Activated CD4-positive, alpha-beta T cell treated with anti-CD3 and anti-CD28 coated beads, Interleukin-2, Interleukin-6, amounts not matched to agents 100 ng/mL and 50 ng/mL, durations not matched to agents 16 hours and 8 hours (primary cell): ENCODE measurements around the gene DHX8.

ENCODE experiments used
- DNase-seq: peaks from one replicate; pipeline ENCODE4 v3.0.0-alpha.2; 2020

Gene DHX8

DNA sequence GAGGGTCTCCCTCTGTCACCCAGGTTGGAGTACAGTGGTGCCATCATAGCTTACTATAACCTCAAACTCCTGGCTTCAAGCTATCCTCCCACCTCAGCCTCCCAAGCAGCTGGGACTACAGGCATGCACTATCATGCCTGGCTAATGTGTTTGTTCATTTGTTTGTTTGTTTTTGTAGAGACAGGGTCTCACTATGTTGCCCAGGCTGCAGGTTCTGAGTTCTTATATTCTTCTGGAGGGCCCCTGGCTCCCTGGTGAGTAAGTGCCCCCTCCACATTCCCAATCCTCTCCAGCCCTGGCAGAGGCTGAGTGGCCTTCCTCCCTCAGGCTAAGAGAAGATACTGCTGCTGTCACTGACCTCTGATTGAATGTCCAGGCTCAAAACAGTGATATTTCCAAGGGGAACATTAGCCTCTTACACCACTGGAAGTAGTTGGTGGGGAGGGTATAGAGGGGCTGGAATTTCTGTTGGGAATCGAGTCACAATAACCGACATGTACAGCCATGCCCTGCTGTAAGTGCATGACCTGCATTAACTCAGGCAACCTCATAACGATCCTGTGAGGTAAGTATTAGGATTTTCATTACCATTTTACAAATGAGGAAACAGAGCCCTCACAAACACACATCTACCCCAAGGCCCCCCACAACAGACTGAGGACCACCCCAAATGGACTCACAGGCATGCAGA is 65.1 kb downstream of the DHX8 start:
- no peak for DNase-seq

- no peak for DNase-seq
These were observed 65.7 kb downstream of the DHX8 start for GRCh38 chr17:43549496-43549895.

GRCh38 chr17:43550754-43551153 is 67.0 kb downstream of the DHX8 start:
- DNase-seq, result no peak

DNA sequence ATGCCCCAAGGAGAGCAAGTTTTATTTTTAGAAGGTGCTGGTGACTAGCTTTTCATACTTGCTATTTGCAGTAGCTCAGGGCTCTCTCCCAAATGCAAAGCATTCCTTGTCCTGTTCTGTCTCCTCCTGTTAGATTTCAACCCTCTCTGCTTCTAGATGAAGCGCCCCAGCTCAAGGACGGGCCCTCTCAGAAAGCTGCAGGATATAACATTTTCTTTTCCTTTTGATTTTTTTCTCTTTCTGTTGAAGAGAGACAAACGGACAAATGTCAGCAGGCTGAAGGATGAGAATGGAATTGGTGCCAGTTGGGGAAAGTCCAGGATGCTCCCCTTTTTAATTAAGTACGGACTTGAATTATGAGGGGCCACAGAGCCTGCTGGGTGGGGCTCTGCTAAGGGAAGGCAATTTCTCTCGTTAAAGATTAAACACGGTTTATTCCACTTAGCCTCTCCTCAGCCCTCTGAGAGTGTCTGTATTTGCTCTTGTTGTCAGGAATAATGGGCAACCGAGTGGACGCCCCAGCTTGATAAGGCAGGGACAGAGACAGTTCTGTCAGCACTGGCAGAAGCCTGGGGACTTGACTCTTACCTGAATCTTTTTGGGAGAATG is 68.6 kb downstream of the DHX8 start:
- DNase-seq, result no peak

DNA sequence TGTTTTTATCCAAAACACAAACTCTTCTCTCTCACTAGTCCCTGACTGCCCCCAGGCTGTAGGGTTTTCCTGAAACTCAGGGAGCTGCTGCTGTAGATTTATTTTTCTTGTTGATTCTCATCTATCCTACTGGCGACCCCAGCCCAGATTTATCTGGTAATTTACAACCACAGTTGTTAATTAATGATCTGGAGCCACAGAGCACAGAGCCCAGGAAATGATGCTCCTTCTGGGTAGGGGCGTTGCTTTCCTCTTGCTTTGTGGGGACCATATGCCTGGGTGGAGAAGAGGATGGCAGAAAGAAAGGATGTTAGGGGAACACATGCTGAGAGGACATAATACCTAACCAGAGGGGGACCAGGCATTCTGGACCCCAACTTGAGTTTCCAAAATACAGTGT is 69.8 kb downstream of the DHX8 start:
- DNase-seq, result no peak

GRCh38 chr17:43554857-43555256 is 71.1 kb downstream of the DHX8 start:
- DNase-seq, result no peak

- peak; percentile 31 for DNase-seq
These were observed 72.5 kb downstream of the DHX8 start for GRCh38 chr17:43556292-43556691.

GRCh38 chr17:43558805-43559160 is 75.0 kb downstream of the DHX8 start:
- DNase-seq, result no peak

DNA sequence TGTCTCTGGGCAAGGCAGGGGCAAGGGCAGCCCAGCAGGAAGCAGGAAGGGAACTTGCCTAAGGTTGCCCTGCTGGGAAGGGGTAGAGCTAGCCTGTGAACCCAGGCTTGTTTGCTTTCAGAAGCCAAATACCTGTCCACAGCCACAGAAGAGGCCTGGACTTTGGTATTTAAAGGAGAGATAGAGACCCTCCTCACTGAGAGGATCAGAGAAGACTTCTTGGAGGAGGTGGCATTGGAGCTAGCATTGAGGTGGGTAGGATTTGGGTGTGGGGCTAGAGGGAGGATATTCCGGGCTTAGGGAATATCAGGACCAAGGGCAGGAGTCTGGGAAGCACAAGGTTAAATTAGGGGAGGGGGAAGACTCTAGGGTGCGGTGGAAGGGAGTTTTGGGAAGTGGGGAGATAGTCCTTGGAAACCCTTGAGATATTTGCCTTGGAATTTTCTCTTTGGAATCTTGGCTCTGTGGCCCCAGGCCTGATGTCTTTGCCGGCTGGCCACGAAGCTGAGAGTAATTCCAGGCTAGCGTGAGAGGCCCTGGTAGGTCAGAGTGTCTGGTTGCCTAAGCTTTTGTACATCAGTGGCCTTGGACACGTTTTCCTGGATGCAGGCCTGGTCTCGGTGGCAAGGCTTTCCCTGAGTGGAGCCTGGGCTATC is 75.5 kb downstream of the DHX8 start:
- no peak for DNase-seq

DNA sequence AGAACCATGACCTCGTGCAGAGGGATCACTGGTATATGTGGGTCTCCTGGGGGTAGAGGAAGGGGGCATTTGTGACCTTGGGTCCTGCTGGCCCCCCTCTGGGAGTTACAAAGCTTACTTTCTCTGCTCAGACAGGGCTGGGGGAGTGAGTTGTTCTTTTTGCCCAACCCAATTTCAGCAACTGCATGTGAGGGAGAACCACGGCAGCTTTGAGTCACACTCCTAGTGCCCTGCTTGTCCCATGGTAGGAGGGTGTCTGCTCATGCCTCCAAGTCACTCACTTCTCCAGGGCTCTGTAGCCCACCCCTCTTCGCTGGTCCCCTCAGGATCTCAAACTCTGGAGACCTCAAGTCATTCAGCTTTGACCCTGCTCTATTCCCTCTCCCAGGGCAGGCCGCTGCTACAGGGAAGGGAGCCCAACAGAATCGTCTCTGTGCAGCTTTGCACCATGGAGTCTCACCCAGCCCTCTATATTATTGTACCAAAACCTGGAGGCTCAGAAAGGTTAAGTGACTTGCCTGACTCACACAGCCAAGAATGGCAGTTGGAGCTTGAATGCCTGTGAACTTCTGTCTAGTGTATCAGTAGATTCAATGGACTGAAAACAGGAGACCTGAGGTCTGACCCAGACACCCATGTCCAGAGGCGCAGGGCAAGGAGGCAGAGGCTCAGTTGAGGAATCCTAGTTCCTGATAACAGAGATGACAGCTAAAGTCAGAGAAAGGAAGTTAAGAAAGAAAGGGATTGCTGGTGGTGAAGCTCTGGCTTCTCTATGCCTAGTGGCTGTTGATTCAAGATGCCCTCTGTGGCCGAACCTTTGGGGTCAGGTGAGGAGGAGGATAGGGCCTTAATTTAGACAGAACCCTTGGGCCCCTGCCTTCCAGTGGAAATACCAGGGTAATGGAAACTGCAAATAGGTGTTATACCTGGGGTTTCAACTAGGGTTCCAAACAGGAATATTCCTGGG is 77.0 kb downstream of the DHX8 start:
- DNase-seq, result no peak

DNA sequence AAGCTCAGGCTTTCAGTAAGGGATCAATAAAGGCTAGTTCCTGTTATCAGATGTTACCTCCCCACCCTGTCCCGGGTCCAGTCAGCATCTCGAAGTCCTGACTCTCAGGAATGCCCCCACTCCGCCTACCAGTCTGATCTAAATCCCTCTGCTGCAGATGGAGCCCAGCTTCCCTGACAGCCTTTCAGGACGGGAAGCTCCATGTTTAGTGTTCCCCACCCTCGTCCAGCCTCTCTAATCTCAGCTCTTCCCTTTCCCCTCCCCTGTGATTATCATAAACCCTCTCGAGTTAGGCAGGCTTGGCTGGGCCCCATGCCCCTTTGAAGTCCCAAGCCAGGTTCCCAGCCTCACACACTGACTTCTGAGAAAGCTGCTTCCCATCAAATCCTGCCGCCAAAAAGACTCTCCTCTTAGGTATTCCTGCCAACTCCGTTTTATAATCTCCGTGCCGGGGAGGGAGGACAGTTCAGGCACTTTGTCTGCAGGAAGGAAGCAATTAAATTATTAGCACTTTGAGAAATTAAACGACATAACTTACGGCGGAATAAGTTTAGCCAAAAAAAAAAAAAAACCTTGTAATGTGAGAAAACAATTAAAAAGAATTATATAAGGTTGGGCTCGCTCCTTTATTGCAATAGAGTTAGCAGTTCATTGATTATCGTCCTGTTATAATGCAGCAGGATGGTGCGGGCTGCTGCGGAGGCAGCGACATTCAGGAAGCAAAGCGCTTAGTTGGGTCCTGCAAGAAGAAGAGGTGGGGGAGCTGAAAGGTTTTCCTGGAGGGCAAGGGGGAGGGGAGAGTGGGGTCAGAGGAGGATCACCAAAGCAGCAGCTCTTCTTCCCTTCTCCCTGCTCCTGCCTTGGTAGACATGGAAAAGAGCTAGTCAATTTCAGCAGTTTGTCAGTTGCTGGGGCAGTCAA is 79.2 kb downstream of the DHX8 start:
- no peak for DNase-seq

GRCh38 chr17:43563600-43564594 is 80.1 kb downstream of the DHX8 start:
- no peak for DNase-seq

DNA sequence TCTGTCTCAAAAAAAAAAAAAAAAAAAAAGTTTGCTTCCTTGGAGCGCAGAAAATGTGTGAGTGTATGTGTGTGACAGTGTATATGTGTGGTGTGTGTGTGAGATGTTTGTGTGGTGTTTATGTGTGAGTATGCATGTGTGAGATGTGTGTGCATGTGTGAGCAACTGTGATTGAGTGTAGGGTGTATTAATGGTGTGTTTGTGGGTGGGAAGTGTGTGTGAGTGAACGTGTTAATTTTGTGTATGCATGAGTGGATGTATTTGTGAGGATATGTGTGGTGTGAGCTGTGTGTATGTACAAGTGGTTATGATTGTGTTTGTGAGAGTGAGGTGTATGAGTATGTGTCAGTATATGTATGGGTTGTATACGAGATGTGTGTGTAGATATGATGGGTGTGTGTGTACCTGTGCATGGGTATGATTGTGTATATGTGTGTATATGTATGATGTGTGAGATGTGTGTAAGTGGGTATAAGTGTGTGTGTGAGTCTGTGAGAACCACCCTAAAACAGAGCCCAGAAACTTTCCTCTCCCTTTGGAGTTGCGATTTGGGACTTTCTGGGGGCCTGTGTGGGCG is 84.8 kb downstream of the DHX8 start:
- DNase-seq, result no peak

GRCh38 chr17:43570518-43570928 is 86.7 kb downstream of the DHX8 start:
- DNase-seq, result no peak

DNA sequence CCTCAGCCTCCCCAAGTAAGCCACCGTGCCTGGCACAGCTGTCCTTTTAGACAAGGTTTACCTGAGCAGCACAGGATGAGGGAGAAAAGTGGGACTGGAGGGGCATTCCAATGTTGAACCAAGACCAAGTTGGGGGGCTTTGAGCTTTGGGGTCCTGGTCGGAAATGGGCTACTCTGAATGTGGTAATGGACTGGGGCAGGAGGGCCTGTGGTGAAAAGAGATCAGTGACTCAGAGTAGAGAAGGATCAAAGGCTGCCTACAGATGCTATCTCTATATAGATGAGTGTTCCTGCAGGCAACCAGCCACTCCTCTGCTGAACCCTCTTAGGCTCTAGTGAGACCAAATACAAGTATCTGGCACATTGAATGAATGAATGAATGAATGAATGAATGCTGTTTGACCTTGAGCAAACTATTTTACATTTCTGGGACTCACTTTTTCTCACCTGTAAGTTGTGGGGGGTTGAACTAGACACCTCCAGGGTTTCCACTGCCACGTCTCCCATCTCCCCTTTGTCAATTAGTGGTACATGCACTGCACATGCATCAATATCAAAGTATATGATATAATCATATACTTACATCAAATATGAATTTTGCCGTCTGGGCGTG is 88.7 kb downstream of the DHX8 start:
- no peak for DNase-seq

DNA sequence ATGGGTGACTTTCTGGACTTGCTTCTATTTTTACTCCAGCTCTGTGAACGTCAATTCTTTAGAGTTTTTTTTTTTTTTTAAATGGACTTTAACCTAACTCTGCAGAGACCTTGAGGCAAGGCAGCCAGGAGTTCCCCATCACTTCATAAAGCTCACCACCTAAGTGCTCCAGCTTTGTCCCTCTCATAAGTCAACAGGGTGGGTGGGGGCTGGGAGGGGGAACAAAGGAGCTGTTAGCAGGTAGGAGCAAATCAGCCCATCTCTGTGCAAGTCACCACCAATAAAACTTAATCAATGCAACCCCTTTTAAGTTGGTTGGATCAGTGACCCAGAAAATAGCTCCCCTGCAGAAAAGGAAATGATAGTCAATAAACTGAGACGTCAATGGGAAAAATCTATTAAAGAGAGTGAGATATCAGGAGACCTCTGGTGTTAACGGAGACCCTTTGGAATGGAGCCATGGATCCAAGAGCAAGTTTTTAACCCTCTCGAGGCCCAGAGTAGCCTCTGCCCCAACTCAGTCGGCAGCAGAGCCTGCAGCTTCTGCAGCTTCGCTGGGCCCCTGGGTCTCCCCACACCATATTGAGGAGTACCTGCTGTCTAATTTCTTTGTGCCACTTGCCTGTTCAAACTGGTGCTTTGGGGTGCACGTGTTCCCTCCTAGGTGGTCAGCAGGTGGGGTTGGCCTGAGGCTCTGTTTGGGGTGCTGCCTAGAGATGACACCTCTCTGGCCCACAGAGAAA is 90.0 kb downstream of the DHX8 start:
- no peak for DNase-seq

- no peak for DNase-seq
These were observed 90.6 kb downstream of the DHX8 start for GRCh38 chr17:43574348-43574747.

- DNase-seq, result no peak
These were observed 91.2 kb downstream of the DHX8 start for GRCh38 chr17:43574896-43575525.
